ENCODE results near the gene SLC17A8.
"Not testable (repeated sequence)": the region's sequence is repeated elsewhere in the genome, so short reads cannot be mapped to it uniquely, and the experiment has no call there.

Gene SLC17A8

GRCh38 chr12:100422646-100423045 lies 65.8 kb downstream of the SLC17A8 start:
- no peak for TF ChIP-seq CTCF (IDR thresholded peaks at IDR 0.05; ENCODE audit: extremely low read depth, missing control alignments)
- DNase-seq (ENCODE audit: low spot score): no peak

GRCh38 chr12:100426145-100426544 lies 69.3 kb downstream of the SLC17A8 start:
- no peak for TF ChIP-seq CTCF (IDR thresholded peaks at IDR 0.05; ENCODE audit: extremely low read depth, missing control alignments)
- no peak for DNase-seq (ENCODE audit: low spot score)

- TF ChIP-seq CTCF (IDR thresholded peaks at IDR 0.05; ENCODE audit: extremely low read depth, missing control alignments): no peak
- DNase-seq (ENCODE audit: low spot score): no peak
These were observed 70.2 kb downstream of the SLC17A8 start for GRCh38 chr12:100427078-100427477.

- DNase-seq (ENCODE audit: low spot score): not testable (repeated sequence)
These were observed 73.4 kb downstream of the SLC17A8 start for GRCh38 chr12:100430251-100430650.

GRCh38 chr12:100433701-100434100 lies 76.8 kb downstream of the SLC17A8 start:
- TF ChIP-seq CTCF (IDR thresholded peaks at IDR 0.05; ENCODE audit: extremely low read depth, missing control alignments): no peak
- no peak for DNase-seq (ENCODE audit: low spot score)

GRCh38 chr12:100434177-100434576 lies 77.3 kb downstream of the SLC17A8 start:
- TF ChIP-seq CTCF (IDR thresholded peaks at IDR 0.05; ENCODE audit: extremely low read depth, missing control alignments): no peak
- no peak for DNase-seq (ENCODE audit: low spot score)

- no peak for TF ChIP-seq CTCF (IDR thresholded peaks at IDR 0.05; ENCODE audit: extremely low read depth, missing control alignments)
- DNase-seq (ENCODE audit: low spot score): no peak
These were observed 79.1 kb downstream of the SLC17A8 start for GRCh38 chr12:100435957-100436356.

- TF ChIP-seq CTCF (IDR thresholded peaks at IDR 0.05; ENCODE audit: extremely low read depth, missing control alignments): no peak
- DNase-seq (ENCODE audit: low spot score): no peak
These were observed 80.4 kb downstream of the SLC17A8 start for GRCh38 chr12:100437038-100437841.

All from GM20000 (cell line).